ENCODE data around the gene BCR. TPM values are rescaled to one million over a fixed set of nuclear protein-coding genes. Genes with fewer than 3 reads are reported as not detected.

The BCR gene
- total and polyA plus RNA-seq, 2 of the 13 experiments (the other 11 are each of a cell fraction or from before 2014, with no cell fraction given), result 19.9 to 33.6 TPM

- BruUV-seq (replicated peaks), result no TSS peak
- TF ChIP-seq DNMT1 (CRISPR knock-in tag; IDR thresholded peaks at IDR 0.05) (no peak), MNT (IDR thresholded peaks at IDR 0.05) (peak; percentile 61), GTF2F1 (IDR thresholded peaks at IDR 0.05; ENCODE audit: low read length) (no peak), LCORL (IDR thresholded peaks at IDR 0.05) (no peak), LCORL (CRISPR knock-in tag; IDR thresholded peaks at IDR 0.05) (no peak), PITX1 (CRISPR knock-in tag; IDR thresholded peaks at IDR 0.05) (no peak), HDAC1 (CRISPR knock-in tag; IDR thresholded peaks at IDR 0.05) (peak; percentile 59), CENPT (CRISPR knock-in tag; IDR thresholded peaks at IDR 0.05; ENCODE audit: low read depth) (no peak), ZNF274 (CRISPR knock-in tag; IDR thresholded peaks at IDR 0.05) (0 out of 2 replicates have a peak, but pooled peaks have one; percentile 44), FOSL1 (CRISPR knock-in tag; IDR thresholded peaks at IDR 0.05; ENCODE audit: borderline replicate concordance) (peak; percentile 30; the same call in 1 of the 2 replicates), MAZ (IDR thresholded peaks at IDR 0.05; ENCODE audit: borderline replicate concordance, low read depth, low read length) (peak; percentile 62; the same call in 1 of the 2 replicates), MAZ (CRISPR knock-in tag; IDR thresholded peaks at IDR 0.05; ENCODE audit: low read depth) (peak; percentile 62; the same call in 1 of the 2 replicates), MAF1 (CRISPR knock-in tag; IDR thresholded peaks at IDR 0.05; ENCODE audit: borderline replicate concordance) (no peak), ZEB1 (IDR thresholded peaks at IDR 0.05; ENCODE audit: insufficient replicate concordance, low read depth) (no peak), HMGA1 (CRISPR knock-in tag; conservative IDR thresholded peaks at IDR 0.05) (no peak), SIN3A (IDR thresholded peaks at IDR 0.05; ENCODE audit: borderline replicate concordance, low read depth, low read length) (peak; percentile 36; the same call in 1 of the 2 replicates), BCL6 (CRISPR knock-in tag; IDR thresholded peaks at IDR 0.05) (0 out of 2 replicates have a peak, but pooled peaks have one; percentile 9), ZFP91 (CRISPR knock-in tag; IDR thresholded peaks at IDR 0.05; ENCODE audit: borderline replicate concordance) (peak; percentile 41; the same call in 1 of the 2 replicates), CHD2 (IDR thresholded peaks at IDR 0.05; ENCODE audit: low read depth, low read length) (0 out of 2 replicates have a peak, but pooled peaks have one; percentile 19), JDP2 (CRISPR knock-in tag; IDR thresholded peaks at IDR 0.05; ENCODE audit: borderline replicate concordance) (no peak), ESRRA (CRISPR knock-in tag; IDR thresholded peaks at IDR 0.05; ENCODE audit: low read depth) (no peak), RFX3 (CRISPR knock-in tag; IDR thresholded peaks at IDR 0.05) (peak; percentile 90), ZNF33A (CRISPR knock-in tag; IDR thresholded peaks at IDR 0.05; ENCODE audit: borderline replicate concordance) (no peak)
Observed at GRCh38 chr22:23144932-23145877, 35.1 kb upstream of the BCR start, which contains the start of gene RAB36. Gene RAB36, plus strand, starts transcription at chr22:23145477. Its CDS starts 1,140 bp downstream, at chr22:23146617.

More at GRCh38 chr22:23144932-23145877, 35.1 kb upstream of the BCR start, which contains the start of gene RAB36:
- H3K9me3 ChIP-seq (ENCODE audit: low read length), result no peaks in the 10 kb centered on the region
- H2AFZ ChIP-seq (ENCODE audit: low read length), result peak within 1 kb of the TSS; percentile 51
- FAIRE-seq (peak; percentile 78), DNase-seq (ENCODE audit: low spot score) (peak; percentile 98), ATAC-seq (peak; percentile 73)
- intact Hi-C loops (cut with micrococcal nuclease; ENCODE audit: unreplicated experiment), result no loop called here
- peak within 1 kb of the TSS; percentile 81 for H3K4me2 ChIP-seq (ENCODE audit: low read depth, low read length)
- no peaks in the 10 kb centered on the region for H3K79me2 ChIP-seq (ENCODE audit: insufficient read depth, low read length)
- H3K4me3 ChIP-seq (replicated peaks in 1 of 3; ENCODE audit: insufficient read depth in 1 of 3, low read depth in 2 of 3, low read length in 3 of 3), result peak within 1 kb of the TSS; percentile 11 to 48 (median 23); a peak in 3 of 6 replicates
- no peak within 1 kb of the TSS for H3K27ac ChIP-seq (ENCODE audit: extremely low read length, insufficient read depth, low read length)
- 0 out of 2 replicates have a peak within 1 kb of the TSS, but pooled peaks have one; percentile 16 for H3K9ac ChIP-seq (ENCODE audit: insufficient read depth, low read depth, low read length)
- 60% methylated on average over 16 of the region's 62 CpGs for WGBS (ENCODE audit: low lambda C conversion rate)
- no peaks in the 10 kb centered on the region for H3K36me3 ChIP-seq (replicated peaks in 1 of 2; ENCODE audit: control insufficient read depth in 1 of 2, insufficient read depth in 2 of 2, low read length in 2 of 2)
- no peaks in the 10 kb centered on the region for H4K20me1 ChIP-seq (ENCODE audit: insufficient read depth, low read length)
- in situ Hi-C loops (cut with HindIII; ENCODE audit: extremely low pct_ligation_motif_present, low pct_unique_long_range_greater_than_20kb), result no loop called here
- H3K27me3 ChIP-seq (ENCODE audit: control insufficient read depth in 1 of 2, insufficient read depth in 2 of 2, low read length in 2 of 2), result no peaks in the 10 kb centered on the region
- ChIA-PET CTCF (ENCODE audit: low intra/inter-chr PET ratio, low total read pairs) (no interaction called here), POLR2A (interaction anchor here (0.9 to 1.6 kb wide), 6 partner anchors 9 to 185 kb away, joined by 3 to 12 read pairs (median 4); no protein-coding TSS in a partner anchor)
- peaks cover 91% of the 10 kb centered on the region for H3K4me1 ChIP-seq (ENCODE audit: insufficient read depth, low read length)
